Hepatic stellate cell (primary cell): ENCODE measurements around the gene KIF5C.
"Not testable (repeated sequence)": the region's sequence is repeated elsewhere in the genome, so short reads cannot be mapped to it uniquely, and the experiment has no call there.

Source experiments
- DNase-seq: peaks from one replicate; pipeline ENCODE4 v3.0.0; 2011; ENCODE audit warnings: low spot score

The KIF5C gene

GRCh38 chr2:148874868-148875341 is at the start of gene KIF5C:
Gene KIF5C, plus strand, starts transcription at chr2:148875227. Its CDS starts 391 bp downstream, at chr2:148875618.
- DNase-seq: peak; percentile 74

- DNase-seq: no peak
Measured at GRCh38 chr2:148826791-148827190, 48.2 kb upstream of the KIF5C start.

DNA sequence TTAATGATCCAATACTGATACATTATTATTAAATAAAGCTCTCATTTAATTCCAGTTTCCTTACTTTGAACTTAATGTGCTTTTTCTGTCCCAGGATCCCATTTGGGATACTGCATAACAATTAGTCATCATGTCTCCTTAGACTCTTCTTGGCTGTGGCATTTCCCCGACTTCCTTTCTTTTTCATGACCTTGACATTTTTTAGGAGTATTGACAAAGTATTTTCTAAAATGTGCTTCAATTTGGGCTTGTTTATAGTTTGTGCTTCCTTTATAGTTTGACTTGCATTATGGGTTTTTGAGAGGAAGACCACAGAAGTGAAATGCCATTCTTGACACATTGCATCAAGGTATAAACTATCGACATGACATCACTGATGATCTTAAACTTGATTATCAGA is 46.1 kb upstream of the KIF5C start:
- DNase-seq: no peak

DNA sequence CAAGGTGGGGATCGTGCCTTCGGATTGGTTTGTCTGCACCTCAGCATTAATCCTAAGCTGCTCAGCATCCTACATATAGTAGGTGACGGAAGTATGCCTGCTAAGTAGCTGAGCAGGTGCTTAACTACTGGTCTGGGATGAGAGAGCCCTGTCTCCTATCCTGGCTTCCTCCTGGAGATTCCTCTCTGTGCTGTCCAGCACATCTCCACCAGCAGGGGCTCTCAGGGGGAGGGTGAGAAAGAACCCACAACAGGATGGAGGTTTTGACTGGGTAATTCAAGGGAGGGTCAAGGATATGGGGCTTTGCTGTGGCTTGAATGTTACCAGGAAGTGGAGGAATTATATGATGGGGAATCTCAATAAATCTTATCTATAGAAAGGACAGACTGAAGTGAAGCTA is 45.4 kb upstream of the KIF5C start:
- DNase-seq: no peak

- DNase-seq: no peak
Measured at GRCh38 chr2:148832637-148833036, 42.4 kb upstream of the KIF5C start.

GRCh38 chr2:148842050-148842449 is 33.0 kb upstream of the KIF5C start:
- no peak for DNase-seq

DNA sequence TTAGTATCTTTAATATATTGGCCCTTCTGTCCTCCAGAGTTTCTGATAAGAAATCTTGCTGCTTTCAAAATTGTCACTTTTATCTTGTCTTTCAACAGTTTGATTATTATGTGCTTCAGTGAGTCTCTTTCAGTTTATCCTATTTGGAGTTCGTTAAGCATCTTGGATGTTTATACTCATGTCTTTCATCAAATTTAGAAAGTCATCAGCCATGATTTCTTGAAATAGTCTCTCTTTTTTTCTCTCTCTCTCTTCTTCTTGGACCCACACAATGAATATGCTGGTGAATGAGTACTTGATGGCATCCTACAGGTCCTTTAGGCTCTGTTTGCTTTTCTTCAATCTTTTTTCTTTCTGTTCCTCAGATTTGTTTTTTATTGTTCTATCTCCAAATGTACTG is 26.9 kb upstream of the KIF5C start:
- DNase-seq: no peak

DNA sequence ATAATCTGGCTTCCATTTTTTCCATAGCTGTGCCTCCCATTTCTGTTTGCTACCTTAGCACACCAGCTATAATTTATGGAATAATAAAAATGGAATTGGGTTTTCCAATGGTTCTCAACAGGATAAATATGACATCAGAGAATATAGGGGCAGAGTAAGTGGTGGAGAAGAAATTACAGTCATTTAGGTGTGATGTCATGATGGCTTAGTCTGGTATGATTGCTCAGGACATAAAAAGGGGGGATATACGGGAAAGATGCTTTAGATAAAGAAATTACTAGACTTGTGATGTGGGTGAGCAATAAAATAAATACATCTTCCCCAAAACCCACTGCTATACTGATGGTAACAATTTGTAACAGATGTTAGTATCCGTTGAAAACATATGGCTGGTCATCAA is 21.6 kb upstream of the KIF5C start:
- no peak for DNase-seq

DNA sequence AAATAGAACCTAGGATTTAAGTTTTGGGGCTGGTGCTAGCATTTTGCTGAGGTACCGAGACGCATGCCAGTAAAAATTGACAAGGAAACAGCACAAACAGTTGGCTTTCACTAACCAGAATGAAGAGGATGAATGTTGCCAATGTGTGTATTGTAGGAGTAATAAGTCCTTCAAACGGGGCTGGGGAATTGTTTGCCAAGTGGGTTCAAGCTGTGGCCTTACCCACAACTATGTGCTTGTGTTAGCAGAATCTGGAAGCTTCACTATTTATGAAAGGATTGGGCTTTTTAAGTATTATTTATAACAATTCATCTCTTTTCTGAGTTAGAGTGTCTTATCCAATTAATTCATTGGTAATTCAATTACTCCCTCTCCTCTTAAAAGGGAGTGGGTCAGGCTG is 15.0 kb upstream of the KIF5C start:
- no peak for DNase-seq

GRCh38 chr2:148861367-148861766 is 13.7 kb upstream of the KIF5C start:
- no peak for DNase-seq

DNA sequence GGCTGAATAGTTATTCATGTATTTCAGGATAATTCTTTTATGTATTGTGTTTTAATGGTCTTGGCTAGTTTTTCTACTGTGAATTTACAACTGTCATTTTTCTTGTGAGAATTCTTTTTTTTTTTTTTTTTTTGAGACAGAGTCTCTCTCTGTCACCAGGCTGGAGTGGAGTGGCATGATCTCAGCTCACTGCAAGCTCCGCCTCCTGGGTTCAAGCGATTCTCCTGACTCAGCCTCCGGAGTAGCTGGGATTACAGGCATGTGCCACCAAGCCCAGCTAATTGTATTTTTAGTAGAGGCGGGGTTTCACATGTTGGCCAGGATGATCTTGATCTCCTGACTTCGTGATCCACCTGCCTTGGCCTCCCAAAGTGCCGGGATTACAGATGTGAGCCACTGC is 12.5 kb upstream of the KIF5C start:
- not testable (repeated sequence) for DNase-seq

GRCh38 chr2:148865512-148865911 is 9.5 kb upstream of the KIF5C start:
- DNase-seq: no peak

DNA sequence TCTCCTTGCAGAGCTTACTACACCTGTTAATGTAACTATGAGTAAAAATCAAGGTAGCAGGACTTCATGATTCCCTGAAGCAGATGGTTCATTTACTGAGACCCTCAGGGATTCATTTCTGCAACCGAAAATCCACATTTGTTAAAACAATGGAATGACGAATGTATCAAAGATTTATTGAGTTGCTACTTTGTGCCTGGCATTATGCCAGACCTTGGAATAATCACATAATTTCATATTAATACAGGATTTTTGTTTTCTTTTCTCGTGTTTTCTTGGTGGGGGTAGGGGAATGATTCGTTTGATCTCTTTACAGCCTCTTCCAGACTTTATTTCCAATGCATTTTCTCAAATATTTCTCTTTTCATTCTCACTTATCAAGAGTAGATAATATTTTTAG is 8.9 kb upstream of the KIF5C start:
- no peak for DNase-seq

DNA sequence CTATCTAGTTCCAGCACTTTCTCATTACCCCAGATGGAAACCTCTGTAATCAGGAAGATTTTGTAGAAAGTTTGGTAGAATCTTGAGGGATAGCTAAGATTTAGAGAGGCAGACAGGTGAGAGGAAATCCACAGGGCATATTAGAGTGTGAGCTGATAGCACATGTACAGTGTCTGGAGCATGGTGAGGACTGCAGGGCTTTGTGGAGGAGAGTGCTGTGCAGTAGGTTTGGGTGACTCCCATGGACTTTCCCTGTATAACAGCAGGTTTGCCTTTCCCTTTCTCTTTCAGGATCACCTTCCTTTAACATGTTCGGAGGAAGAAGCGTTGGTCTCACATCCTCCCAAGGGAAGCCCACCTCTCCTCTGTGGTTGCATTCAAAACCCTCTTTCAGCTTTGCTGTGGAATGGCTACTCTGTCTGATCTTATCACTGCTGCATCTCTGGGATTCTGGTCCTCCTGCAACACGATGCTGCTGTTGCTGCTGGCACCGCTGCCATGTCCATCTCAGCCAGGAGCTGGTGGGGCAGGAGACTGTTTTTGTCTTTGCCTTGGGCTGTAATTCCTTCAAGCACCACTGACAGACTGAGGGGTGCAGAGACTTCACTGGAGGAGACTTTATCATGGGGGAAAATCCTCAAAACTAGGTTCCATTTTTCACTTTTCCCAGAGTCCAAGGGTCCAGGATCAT is 7.8 kb upstream of the KIF5C start:
- DNase-seq: no peak

DNA sequence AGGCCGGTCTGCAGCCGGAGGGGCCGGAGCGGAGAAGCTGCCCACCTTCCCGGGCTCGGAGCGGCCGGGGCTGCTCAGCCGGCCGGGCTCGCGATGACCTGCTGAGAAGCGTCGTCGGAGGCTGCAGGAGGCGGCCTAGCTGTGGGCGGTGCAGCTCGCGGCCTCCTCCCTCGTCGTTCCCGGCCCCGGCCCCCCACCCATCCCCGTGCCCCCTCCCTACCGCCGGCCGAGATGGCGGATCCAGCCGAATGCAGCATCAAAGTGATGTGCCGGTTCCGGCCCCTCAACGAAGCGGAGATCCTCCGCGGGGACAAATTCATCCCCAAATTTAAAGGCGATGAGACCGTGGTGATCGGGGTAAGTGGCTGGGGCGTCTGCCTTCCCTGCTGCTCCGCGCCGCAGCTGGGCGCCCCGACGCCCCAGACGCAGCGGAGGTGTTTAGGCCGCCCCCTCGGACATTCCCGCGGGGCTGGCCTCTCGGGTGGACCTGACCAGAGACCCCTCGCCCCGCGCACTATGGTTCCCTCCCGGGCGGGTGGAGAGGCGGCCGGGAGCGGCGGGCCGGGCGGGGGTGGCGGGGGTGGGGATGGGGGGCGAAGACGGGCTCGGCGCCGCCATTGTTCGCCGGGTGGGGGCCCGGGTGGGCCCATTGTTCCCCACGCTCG is 492 bp downstream of the KIF5C start:
- no peak for DNase-seq

GRCh38 chr2:148876202-148876594 is 1.2 kb downstream of the KIF5C start:
- no peak for DNase-seq

- no peak for DNase-seq
Measured at GRCh38 chr2:148876595-148877402, 1.8 kb downstream of the KIF5C start.

GRCh38 chr2:148877403-148877740 is 2.3 kb downstream of the KIF5C start:
- DNase-seq: no peak

DNA sequence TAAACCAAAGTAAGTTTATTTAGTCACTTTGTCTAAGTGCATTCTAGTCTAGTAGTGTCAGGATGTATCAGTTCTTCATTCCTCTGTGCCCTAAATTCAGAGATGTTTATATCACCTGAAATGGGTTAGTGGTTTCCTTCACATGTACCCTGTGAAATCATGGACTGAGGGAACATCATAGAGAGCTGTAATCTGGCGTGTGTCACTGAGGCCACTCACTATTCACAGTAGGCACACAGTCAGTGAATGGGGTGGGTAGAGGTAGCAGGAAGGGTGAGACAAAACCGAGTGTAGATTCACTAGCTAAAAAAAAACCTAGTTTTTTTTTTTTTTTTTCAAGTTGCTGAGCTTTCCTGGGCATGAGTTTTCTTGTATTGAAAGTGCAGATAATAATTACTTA is 5.6 kb downstream of the KIF5C start:
- no peak for DNase-seq

DNA sequence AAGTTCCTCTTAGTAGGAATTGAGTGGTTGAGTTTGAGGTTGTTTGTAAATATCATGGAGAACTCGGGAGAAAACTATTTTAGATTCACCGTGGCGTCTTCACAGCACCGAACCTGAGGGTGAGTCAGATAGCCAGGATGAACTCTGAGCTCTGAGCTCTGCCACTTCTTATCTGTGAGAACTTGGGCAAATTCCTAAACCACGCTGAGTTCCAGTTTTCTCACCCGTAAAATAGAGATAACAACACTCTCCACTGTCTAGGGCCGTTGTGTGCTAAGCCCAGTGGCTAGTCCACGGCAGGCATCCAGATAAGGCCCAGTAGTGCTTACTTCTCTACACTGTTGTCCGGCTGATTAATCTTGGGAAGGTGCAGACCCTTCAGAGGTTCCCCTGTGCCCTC is 7.0 kb downstream of the KIF5C start:
- DNase-seq: no peak

DNA sequence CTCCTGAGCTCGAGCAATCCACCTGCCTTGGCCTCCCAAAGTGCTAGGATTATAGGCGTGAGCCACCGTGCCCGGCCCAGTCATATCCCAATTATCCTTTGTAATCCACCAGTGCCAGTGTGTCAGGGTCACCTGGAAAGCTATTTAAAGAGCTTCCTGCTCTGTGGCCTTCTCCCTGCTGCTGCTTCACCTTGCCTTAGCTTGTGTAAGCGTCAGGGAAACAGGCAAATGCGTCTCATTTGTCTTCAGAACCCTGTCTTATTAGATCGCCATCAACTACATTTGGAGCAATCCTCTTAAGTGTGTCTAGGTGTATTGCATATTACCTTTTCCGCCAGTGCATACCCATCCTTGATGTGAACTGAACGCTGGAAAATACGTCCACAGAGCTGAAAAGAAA is 10.2 kb downstream of the KIF5C start:
- no peak for DNase-seq

DNA sequence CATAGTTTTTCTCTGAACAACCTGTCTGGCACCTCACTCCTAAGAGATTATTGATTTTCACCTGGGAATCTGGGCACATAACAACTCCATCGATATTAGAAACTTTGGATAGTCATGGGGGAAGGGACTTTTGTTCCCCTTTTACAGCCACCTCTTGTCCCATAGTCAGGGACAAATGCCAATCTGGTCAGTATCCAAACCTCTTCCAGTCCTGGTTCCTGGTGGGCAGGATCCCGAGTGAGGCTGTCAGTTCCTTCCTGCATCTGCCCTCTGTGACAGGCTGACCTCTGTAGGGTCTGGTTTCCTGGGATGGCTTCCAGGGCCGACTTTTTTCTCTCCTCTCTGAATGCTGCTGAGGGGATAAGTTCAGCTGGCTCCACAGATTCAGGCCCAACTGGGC is 11.0 kb downstream of the KIF5C start:
- DNase-seq: no peak

GRCh38 chr2:148887350-148888002 is 12.4 kb downstream of the KIF5C start:
- DNase-seq: no peak
